SJSA1 (cell line): Measurements from ENCODE around the gene ARF1. TPM values are rescaled to one million over a fixed set of nuclear protein-coding genes. Genes with fewer than 3 reads are reported as not detected.

Source experiments
- DNase-seq, 2 experiments: peaks; one replicate each; pipeline ENCODE4 v3.0.0-alpha.2; 2015 to 2020; ENCODE audit warnings: low spot score in 2 of 2, low read depth in 1 of 2
- H3K27ac ChIP-seq: fragments of 250-450 bp; sonication (Bioruptor Pico); 2 replicates; pipeline ENCODE4 v1.5.1; 2020; ENCODE audit warnings: mild to moderate bottlenecking, moderate library complexity
- H3K27me3 ChIP-seq: fragments of 250-450 bp; sonication (Bioruptor Pico); replicated peaks from 2 replicates; pipeline ENCODE4 v1.5.1; 2020; ENCODE audit warnings: mild to moderate bottlenecking, moderate library complexity
- H3K36me3 ChIP-seq: fragments of 250-450 bp; sonication (Bioruptor Pico); 2 replicates; pipeline ENCODE4 v1.5.1; 2020; ENCODE audit warnings: mild to moderate bottlenecking
- H3K4me1 ChIP-seq: fragments of 250-450 bp; sonication (Bioruptor Pico); replicated peaks from 2 replicates; pipeline ENCODE4 v1.6.1; 2021; ENCODE audit warnings: mild to moderate bottlenecking
- H3K4me3 ChIP-seq: fragments of 250-450 bp; sonication (Bioruptor Pico); 2 replicates; pipeline ENCODE4 v1.5.1; 2020; ENCODE audit warnings: mild to moderate bottlenecking
- H3K9me3 ChIP-seq: fragments of 250-450 bp; sonication (Bioruptor Pico); replicated peaks from 2 replicates; pipeline ENCODE4 v1.5.1; 2020; ENCODE audit warnings: mild to moderate bottlenecking
- total RNA-seq: library from RNA; depleted of rRNA; stranded (reverse); fragments of >200 nt; shearing (Covaris generic); gene quantifications from 2 replicates; pipeline ENCODE4 v1.2.3, GENCODE V29; 2014

The ARF1 gene
- total RNA-seq, 1 experiment from 2014 or later, result 212 TPM

- H3K27me3 ChIP-seq, result no peaks in the 10 kb centered on the region
- no peak overlapping the region for H3K4me3 ChIP-seq
- H3K27ac ChIP-seq, result no peak overlapping the region
- H3K36me3 ChIP-seq, result peaks cover 95% of the 10 kb centered on the region
- peak in 1 of 2 experiments; percentile 13 for DNase-seq
- H3K9me3 ChIP-seq, result peaks cover 23% of the 10 kb centered on the region
- peaks cover 24% of the 10 kb centered on the region for H3K4me1 ChIP-seq
Measured at GRCh38 chr1:228092342-228093049, 10.0 kb downstream of the ARF1 start.

GRCh38 chr1:228093050-228093906 lies 10.8 kb downstream of the ARF1 start:
- H3K27me3 ChIP-seq, result no peaks in the 10 kb centered on the region
- H3K9me3 ChIP-seq, result peaks cover 23% of the 10 kb centered on the region
- H3K27ac ChIP-seq, result no peak overlapping the region
- peaks cover 16% of the 10 kb centered on the region for H3K4me1 ChIP-seq
- H3K36me3 ChIP-seq, result peaks cover 99% of the 10 kb centered on the region
- peak in 1 of 2 experiments; percentile 39 for DNase-seq
- no peak overlapping the region for H3K4me3 ChIP-seq

DNA sequence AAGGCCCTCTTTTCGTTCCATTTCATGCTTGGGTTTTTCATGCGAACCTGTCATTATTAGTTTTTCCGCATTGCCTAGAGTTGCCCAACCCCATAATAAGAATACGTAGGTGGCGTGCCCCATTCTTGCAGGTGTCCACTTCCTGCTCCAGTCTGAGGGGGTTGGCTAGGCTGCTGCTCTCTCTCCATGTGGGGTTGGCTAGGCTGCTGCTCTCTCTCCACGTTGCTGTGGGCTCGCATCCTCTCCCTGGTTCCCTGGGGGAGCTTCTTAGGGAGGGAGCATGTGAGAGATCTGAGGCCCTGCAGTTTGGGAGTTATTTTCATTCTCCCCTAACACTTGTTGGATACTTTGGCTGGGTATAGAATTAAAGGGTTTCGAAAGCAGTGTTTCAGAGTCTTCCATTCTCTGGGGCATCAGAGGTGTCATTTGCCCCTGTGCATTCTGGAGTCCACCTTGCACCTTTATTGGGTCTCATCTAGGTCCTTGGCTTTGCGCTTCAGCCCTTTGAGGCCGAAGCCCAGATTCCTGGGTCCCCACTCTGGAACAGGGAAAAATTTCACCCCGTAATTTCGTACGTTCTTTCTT lies 12.0 kb downstream of the ARF1 start:
- Histone ChIP-seq H3K9me3 (peaks cover 23% of the 10 kb centered on the region), H3K27ac (no peak overlapping the region), H3K4me1 (peaks cover 10% of the 10 kb centered on the region; the same call in 1 of the 2 replicates), H3K4me3 (no peak overlapping the region), H3K27me3 (no peaks in the 10 kb centered on the region), H3K36me3 (peaks cover 99% of the 10 kb centered on the region)
- DNase-seq, result peak in 1 of 2 experiments; percentile 26

DNA sequence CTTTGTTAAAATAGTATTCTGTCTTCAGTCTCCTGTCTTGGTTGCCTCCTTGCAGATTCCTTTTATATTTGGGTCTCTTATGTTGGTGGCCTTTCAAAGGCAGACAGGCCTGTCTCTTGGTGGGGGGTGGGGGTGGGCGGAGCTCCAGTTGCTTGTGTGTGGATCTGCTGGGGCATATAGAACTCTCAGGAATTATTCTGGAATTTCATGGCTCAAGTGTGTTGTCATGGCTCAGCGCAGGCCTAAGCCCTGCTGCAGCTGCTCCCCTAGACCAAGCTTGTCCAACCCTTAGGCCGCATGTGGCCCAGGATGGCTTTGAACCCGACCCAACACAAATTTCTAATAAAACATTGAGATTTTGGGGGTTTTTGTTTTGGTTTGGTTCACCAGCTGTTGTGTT lies 12.7 kb downstream of the ARF1 start:
- Histone ChIP-seq H3K4me1 (peaks cover 6% of the 10 kb centered on the region; the same call in 1 of the 2 replicates), H3K9me3 (peaks cover 23% of the 10 kb centered on the region), H3K27me3 (no peaks in the 10 kb centered on the region), H3K36me3 (peaks cover 100% of the 10 kb centered on the region), H3K4me3 (no peak overlapping the region), H3K27ac (no peak overlapping the region)
- no peak for DNase-seq

GRCh38 chr1:228095938-228096337 lies 13.4 kb downstream of the ARF1 start:
- peaks cover 99% of the 10 kb centered on the region for H3K36me3 ChIP-seq
- H3K27ac ChIP-seq, result no peak overlapping the region
- no peak overlapping the region for H3K4me3 ChIP-seq
- H3K27me3 ChIP-seq, result no peaks in the 10 kb centered on the region
- peaks cover 23% of the 10 kb centered on the region for H3K9me3 ChIP-seq
- H3K4me1 ChIP-seq, result no peaks in the 10 kb centered on the region
- DNase-seq, result no peak

GRCh38 chr1:228096416-228097332 lies 14.2 kb downstream of the ARF1 start:
- H3K36me3 ChIP-seq, result peaks cover 99% of the 10 kb centered on the region
- H3K27ac ChIP-seq, result no peak overlapping the region

DNA sequence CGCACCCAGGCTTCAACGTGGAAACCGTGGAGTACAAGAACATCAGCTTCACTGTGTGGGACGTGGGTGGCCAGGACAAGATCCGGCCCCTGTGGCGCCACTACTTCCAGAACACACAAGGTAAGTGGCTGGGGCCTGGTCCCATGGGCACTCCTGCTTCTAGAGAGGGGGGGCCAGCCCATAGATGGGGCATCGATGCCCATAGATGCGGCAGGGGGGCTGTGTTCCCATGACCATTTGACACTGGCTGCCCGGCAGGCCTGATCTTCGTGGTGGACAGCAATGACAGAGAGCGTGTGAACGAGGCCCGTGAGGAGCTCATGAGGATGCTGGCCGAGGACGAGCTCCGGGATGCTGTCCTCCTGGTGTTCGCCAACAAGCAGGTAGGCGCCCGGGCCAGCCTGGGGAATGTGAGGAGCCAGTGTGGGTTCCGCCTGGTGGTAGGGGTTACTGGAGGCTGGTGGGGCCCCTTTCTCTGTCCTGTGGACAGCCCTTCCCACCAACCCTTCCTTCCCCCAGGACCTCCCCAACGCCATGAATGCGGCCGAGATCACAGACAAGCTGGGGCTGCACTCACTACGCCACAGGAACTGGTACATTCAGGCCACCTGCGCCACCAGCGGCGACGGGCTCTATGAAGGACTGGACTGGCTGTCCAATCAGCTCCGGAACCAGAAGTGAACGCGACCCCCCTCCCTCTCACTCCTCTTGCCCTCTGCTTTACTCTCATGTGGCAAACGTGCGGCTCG lies 15.0 kb downstream of the ARF1 start:
- no peak overlapping the region for H3K4me3 ChIP-seq
- no peaks in the 10 kb centered on the region for H3K27me3 ChIP-seq
- peaks cover 12% of the 10 kb centered on the region for H3K4me1 ChIP-seq
- H3K9me3 ChIP-seq, result peaks cover 23% of the 10 kb centered on the region
- DNase-seq, result no peak
- H3K27ac ChIP-seq, result no peak overlapping the region
- peaks cover 92% of the 10 kb centered on the region for H3K36me3 ChIP-seq

More at GRCh38 chr1:228096416-228097332, 14.2 kb downstream of the ARF1 start:
- H3K9me3 ChIP-seq, result peaks cover 23% of the 10 kb centered on the region
- DNase-seq, result no peak
- no peaks in the 10 kb centered on the region for H3K27me3 ChIP-seq
- H3K4me3 ChIP-seq, result no peak overlapping the region
- peaks cover 4% of the 10 kb centered on the region for H3K4me1 ChIP-seq

GRCh38 chr1:228098323-228098931 lies 15.9 kb downstream of the ARF1 start:
- Histone ChIP-seq H3K4me3 (no peak overlapping the region), H3K4me1 (peaks cover 12% of the 10 kb centered on the region), H3K9me3 (peaks cover 19% of the 10 kb centered on the region), H3K27me3 (no peaks in the 10 kb centered on the region), H3K36me3 (peaks cover 83% of the 10 kb centered on the region), H3K27ac (no peak overlapping the region)
- no peak for DNase-seq

DNA sequence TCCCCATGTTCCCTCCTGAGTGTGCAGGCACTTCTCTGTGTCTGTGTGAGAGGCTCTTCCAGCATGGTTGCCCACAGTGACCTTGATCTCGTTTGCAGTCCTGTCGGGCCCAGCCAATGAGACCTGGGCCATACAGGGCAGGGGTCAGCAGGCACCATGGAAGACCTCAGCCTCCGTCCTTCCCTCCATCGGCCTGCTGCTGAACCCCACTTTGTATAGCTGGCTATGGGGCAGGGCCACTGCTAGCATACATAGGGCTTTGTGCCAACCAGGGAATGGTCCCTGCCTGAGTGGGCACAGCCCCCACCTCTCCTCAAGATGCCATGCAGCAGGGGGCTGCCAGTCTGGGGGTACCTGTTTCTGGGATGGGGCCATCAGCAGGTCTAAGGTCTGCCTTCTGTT lies 16.8 kb downstream of the ARF1 start:
- H3K36me3 ChIP-seq, result peaks cover 74% of the 10 kb centered on the region
- DNase-seq, result no peak
- no peak overlapping the region for H3K27ac ChIP-seq
- no peaks in the 10 kb centered on the region for H3K27me3 ChIP-seq
- peaks cover 14% of the 10 kb centered on the region for H3K9me3 ChIP-seq
- H3K4me1 ChIP-seq, result peaks cover 21% of the 10 kb centered on the region
- H3K4me3 ChIP-seq, result no peak overlapping the region

- Histone ChIP-seq H3K27ac (no peak overlapping the region), H3K9me3 (no peaks in the 10 kb centered on the region), H3K4me1 (peaks cover 21% of the 10 kb centered on the region), H3K36me3 (peaks cover 58% of the 10 kb centered on the region), H3K27me3 (no peaks in the 10 kb centered on the region), H3K4me3 (no peak overlapping the region; the same call in 1 of the 2 replicates)
- no peak for DNase-seq
Measured at GRCh38 chr1:228100822-228101613, 18.5 kb downstream of the ARF1 start.

GRCh38 chr1:228101614-228101993 lies 19.1 kb downstream of the ARF1 start:
- Histone ChIP-seq H3K27me3 (no peaks in the 10 kb centered on the region), H3K27ac (no peak overlapping the region), H3K4me1 (peaks cover 21% of the 10 kb centered on the region), H3K4me3 (peak overlapping the region; percentile 60), H3K9me3 (no peaks in the 10 kb centered on the region), H3K36me3 (peaks cover 58% of the 10 kb centered on the region)
- no peak for DNase-seq
